GM18858 (cell line): ENCODE data around the gene SNX32.
"Not testable (repeated sequence)": the region's sequence is repeated elsewhere in the genome, so short reads cannot be mapped to it uniquely, and the experiment has no call there.

ENCODE experiments used
- ATAC-seq: cut with Tn5 transposase; IDR thresholded peaks from one replicate; pipeline ENCODE4 v1.9.1; 2021; ENCODE audit not compliant: unreplicated experiment

The SNX32 gene

DNA sequence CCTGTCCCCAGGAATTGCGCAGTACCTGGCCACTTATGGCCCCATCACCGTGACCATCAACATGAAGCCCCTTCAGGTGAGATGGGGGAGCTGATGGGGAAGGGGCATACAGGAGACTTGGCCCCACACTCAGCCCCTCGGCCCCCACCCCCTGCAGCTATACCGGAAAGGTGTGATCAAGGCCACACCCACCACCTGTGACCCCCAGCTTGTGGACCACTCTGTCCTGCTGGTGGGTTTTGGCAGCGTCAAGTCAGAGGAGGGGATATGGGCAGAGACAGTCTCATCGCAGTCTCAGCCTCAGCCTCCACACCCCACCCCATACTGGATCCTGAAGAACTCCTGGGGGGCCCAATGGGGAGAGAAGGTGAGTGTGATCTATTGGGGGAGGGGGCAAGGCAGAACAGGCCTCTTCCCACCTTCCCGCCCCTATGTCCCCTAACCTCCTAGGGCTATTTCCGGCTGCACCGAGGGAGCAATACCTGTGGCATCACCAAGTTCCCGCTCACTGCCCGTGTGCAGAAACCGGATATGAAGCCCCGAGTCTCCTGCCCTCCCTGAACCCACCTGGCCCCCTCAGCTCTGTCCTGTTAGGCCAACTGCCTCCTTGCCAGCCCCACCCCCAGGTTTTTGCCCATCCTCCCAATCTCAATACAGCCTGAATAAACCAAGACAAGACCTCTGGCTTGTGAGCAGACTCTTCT lies 49.4 kb downstream of the SNX32 start:
- ATAC-seq, result no peak

DNA sequence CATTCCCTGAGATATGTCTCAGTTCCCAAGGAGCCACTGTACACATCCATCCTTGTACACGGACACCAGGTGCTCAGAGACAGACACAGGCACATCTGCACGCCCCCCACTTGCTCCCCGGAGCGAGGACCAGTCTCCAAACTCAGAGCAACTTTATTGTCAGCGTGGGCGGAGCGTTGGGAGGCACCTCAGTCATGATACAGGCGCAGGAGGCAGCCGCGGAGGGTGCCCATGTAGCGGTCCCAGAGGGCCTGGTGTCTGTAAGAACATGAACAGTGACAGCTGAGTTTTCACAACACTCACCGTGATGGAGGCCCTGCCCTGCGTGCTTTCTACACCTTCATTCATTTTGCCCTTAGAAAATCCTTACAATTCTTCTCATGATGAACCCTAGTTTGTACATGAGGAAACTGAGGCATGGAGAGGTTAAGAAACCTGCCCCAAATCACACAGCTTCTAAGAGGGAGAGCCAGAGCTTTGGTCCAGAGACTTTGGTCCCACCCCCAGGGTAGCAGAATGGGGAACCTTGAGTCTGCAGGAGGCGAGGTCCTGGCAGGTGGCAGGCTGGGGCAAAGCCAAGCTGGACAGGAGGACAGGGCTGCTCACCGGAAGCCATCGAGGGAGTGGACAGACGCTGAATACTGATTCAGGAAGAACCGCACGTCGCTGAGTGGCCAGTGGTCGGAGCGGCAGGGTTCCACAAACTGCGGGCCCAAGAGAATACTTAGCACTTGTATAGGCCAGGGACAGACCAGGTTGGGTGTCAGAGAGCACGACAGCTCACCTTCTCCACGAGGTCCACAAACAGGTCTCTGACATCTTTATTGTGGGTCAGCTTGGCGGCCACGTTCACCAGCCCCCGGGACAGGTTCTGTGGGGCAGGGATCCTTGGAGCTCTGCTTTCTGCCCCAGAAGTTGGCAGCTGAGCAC lies 50.3 kb downstream of the SNX32 start:
- no peak for ATAC-seq

DNA sequence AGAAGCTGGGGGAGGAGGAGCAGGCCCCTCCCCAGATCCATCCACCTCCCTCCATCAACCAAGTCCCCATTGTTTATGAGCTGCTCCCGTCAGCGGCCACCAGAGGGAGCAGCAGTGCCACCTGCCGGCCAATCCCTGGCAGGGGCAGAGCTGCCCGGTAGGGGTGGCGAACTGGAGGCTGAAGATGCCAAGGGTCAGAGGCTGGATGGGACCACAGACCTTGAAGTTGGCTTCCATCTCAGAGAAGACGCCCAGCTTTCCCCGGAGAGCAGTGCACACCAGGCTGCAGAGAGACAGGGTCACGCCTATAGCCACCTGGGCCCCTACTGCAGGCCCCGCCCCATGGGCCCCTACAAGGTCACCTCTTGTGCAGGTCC lies 50.9 kb downstream of the SNX32 start:
- no peak for ATAC-seq

DNA sequence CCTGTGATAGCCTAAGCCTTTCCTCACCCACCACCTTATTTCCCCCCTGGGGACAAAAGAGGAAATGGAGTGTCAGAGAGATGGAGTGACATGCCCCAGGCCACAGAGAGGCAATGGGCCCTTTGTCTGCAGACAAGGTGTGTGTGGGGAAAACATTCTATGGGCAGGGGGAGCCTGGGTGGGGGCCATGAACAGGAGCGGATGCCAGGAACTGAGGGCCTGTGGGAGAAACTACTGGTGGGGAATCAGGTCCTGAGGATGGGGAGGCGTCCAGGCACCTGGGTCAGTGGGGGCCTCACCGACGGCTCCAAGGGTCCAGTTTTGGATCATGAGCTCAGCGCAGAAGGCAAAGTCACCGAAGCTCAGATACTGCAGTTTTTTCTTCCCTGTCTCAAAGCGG lies 51.5 kb downstream of the SNX32 start:
- no peak for ATAC-seq

DNA sequence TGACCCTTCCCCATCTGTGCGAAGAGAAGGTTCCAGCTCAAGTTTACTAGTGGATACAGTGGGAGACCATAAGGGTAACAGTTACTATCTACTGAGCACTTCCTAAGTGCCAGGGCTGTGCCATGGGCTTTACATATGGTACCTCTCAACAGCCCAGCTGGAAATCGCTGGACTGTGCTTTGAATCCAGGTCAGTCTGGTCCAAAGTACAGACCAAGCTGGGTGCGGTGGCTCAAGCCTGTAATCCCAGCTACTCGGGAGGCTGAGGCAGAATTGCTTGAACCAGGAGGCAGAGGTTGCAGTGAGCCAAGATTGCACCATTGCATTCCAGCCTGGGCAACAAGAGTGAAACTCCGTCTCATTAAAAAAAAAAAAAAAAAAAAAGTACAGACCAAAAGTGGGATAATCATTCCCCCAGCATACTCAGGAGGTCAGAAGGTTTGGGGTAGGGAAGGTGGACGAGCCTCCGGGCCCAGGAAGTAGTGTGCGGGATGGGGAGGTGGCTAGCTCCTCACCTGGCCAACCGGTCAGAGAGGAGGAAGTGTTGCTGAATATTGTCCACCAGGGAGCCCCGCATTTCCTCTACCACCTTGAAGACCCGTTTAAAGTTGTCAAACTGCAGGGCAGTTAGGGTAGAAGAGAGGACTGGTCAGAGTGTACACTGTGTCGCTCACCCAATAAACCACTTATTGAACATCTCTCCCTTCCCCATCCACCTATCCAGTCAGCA lies 52.2 kb downstream of the SNX32 start:
- ATAC-seq, result no peak

DNA sequence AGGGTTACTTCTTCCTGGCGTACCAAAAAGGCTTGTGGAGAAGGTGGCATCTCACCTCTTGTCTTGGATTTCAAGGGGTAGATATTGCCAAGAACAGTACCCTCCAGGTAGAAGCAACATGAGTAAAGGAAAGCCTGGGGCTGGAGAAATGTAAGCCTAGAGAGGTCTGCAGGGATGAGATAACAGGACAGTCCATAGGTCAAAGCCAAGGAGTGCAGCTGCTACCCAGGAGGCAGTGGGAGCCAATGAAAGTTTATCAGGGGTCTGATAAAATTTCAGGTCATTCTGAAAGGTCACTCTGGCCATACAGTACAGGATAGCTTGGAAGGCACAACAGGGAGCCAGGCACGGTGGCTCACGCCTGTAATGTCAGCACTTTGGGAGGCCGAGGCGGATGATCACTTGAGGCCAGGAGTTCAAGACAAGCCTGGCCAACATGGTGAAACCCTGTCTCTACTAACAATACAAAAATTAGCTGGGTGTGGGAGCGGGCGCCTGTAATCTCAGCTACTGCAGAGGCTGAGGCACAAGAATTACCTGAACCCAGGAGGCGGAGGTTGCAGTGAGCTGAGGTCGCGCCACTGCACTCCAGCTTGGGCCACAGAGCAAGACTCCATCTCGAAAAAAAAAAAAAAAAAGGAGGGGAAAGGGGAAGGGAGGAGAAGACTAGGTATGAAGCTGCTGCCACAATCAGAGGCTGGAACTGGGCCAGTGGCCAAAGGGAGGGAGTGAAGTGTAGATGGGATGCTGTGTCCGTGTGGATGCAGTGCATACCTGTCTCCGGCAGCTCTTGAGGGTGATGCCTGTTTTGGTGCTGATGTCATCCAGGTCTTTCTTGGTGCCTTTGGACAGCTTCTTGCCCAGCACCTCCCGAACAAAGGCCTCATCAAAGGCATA lies 53.3 kb downstream of the SNX32 start:
- no peak for ATAC-seq

DNA sequence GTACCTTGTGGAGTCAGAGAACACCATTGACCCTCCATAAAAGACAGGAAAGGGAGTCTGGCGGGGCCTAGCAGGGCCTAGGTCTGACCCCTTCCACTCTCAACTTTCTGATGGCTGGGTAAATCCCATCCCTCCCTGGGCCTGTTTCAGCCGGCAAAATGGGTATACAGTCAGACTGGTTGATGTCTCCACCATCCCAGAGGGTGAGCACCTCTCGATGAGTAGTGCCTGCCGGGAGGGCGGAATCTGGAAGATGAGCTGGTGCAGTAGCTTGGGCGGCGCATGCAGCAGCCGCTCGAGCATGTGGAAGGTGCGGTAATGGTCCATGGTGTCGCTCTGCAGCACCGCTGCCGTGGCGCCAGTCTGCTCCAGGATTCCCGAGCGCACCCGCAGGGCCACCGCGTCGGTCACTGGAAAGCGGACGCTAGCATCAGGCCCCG lies 54.0 kb downstream of the SNX32 start:
- no peak for ATAC-seq

DNA sequence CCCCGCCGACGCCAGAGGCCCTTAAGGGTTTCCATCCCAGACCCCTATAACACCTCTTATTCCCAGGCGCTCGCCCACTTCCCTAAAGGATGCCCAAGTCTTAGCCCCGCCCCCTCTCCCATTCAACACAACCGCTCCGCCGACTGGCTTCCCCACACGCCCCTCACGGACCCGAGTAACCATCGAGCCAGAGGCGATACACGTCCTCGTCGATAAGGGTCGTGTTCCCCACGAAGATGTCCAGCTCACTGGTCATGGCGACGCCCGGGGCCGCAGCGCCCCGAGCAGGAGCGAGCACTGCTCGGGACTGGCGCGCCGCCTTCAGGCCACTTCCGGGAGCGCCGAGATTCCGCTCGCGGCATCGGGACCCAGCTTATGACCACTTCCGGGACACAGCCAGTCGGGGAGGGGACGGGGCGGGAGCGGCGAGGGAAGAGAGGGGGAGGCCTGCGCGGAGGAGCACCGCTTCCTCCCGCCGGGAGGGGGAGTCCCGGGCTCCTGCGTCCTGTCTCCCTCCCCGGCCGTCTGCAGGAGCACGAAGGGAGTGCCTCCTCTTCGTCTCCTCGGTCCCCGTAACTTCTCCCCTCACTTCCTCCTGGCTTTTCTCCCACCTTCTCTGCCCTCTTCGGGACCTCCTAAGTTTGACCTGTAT lies 54.5 kb downstream of the SNX32 start, which contains the start of gene FIBP:
FIBP (minus strand) TSS at position 309 of the 652 bp plus-strand sequence; CDS start at position 256, 53 bp downstream.
- ATAC-seq, result peak; percentile 34

DNA sequence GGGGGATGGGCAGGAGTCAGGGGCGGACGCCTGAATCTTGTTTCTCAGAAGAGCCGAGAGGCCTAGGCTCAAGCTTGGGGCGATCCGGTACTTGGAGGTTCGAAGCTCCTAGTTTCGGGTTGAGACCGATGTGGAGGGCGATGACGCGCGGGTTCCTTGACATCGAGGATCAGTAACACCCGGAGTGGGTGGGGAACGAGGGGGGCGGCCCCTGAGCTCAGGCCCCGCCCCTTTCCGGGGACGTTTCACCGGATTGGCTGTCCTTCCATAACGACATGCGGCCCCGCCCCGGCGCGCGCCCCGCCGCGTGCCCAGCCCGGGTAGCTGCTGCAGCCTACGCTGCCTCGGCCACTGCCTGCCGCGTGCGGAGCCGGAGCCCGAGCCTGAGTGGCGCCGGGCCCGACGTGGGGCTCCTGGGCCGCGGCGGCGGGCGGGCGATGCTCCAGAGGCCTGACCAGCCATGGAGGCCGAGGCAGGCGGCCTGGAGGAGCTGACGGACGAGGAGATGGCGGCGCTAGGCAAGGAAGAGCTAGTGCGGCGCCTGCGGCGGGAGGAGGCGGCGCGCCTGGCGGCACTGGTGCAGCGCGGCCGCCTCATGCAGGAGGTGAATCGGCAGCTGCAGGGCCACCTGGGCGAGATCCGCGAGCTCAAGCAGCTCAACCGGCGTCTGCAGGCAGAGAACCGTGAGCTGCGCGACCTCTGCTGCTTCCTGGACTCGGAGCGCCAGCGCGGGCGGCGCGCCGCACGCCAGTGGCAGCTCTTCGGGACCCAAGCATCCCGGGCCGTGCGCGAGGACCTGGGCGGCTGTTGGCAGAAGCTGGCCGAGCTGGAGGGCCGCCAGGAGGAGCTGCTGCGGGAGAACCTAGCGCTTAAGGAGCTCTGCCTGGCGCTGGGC lies 56.8 kb downstream of the SNX32 start, which contains the start of gene CCDC85B:
CCDC85B (plus strand) TSS at position 350 of the 895 bp plus-strand sequence; CDS start at position 461, 111 bp downstream.
- peak; percentile 41 for ATAC-seq

DNA sequence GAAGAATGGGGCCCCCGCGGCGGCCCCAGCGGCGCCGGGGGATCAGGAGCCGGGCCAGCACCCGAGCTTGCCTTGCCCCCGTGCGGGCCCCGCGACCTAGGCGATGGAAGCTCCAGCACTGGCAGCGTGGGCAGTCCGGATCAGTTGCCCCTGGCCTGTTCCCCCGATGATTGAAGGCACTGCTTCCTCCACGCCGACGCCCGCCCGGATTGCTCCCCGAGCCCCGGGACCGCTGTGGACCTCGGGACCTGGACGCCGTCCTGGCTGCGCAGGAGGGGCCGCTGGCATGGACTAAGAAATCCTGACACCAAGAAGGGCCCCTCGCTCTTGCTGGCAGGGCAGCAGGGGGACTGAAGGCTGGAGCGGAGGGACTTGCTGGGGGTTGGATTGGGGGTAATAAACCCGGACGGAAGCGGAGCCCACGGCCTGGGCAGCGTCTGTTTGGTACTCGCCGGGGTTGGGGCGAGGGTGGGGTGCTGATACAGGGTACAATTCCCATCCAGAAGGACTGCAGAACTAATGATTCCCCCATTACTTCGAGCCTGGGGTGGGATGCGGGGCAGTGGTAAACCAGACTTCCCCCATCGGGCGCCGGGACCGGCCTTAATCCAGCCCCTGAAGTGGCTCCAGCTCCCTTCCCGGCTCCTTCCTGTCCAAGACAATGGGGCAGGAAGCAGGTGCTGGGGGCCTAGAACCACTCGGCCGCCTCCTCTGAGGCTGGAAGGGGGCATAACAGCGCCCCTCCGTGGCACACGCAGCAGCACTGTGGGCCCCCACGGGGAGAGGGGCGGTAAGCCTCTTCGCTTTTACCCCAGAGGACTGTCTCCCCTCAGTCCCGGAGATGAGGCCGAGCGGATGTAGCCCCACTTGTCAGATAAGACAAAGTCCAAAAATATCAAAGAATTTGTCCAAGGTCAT lies 57.7 kb downstream of the SNX32 start:
- ATAC-seq, result no peak

DNA sequence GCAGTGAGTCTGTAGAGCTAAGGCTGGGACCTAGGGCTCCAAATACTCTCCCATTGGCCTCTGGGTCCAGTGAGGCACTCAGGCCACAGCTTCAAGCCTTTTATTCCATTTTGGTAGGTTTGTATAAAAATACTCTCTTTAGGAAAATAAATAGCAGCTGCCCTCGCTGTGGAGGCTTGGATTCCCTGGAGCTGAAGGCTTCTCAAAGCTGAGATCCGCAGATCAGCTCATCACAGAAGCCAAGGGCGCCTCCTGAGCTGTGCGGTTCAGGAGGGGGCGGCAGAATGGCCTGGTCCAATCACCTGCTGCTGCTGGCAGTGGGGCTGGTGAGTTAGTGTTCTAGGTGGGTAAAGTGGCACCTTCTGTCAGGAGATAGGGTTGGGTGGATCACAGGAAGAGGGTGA lies 58.4 kb downstream of the SNX32 start:
- not testable (repeated sequence) for ATAC-seq

DNA sequence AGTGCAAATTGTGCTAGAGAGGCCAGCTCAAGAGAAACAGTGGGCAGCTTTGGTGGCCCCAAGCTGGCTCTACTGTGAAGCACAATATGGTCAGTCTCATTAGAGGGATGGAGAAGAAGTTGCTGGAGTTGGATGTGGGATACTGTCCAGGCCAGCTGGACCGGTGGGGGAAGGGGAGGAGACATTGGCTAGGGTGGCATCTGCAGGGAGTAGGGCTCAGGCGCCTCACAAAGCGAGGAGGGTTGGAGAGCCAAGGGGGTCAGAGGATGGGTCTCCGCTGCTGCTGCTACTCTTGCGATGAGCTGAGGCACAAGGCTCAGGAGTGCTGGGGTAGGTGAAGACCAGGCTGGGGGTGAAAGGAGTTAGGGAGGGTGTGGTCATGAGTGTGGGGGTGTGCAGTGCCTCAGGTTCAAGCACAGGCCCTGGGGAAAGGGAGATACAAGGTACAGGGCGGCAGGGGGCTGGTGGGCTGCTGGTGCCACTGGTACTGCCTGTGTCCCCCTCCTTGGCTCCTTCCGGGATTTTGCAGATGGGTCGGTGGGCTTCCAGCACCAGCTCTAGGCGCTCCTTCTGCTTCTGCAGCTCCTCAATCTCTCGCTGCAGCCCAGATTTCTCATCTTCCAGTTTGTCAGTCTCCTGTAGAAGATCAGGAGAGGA lies 59.0 kb downstream of the SNX32 start:
- no peak for ATAC-seq

DNA sequence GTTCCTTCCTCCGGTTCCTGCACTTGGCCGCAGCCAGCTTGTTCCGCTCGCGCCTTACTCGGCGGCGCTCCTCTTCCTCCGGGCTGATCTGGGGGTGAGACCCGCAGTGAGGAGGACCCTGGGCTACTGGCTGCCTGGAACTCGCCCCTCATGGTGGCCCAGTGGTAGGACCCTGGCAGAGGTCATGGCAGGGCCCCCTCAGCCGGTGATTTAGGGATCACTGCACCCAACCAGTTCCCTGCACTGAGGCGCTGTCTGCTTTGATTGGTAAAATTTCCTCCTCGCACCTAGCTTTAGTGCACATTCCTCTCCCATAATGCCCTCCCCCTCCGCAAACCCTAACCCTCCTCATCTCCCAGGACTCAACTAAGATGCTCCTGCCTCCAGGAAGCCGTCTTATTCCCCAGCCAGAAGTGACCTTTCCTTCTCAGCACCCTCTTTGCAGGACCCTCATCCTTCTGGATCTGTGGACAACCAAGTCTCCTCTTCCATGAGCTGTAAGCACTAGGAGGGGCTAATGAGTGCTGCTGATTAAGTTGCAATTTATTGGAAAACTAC lies 60.4 kb downstream of the SNX32 start:
- ATAC-seq, result no peak

DNA sequence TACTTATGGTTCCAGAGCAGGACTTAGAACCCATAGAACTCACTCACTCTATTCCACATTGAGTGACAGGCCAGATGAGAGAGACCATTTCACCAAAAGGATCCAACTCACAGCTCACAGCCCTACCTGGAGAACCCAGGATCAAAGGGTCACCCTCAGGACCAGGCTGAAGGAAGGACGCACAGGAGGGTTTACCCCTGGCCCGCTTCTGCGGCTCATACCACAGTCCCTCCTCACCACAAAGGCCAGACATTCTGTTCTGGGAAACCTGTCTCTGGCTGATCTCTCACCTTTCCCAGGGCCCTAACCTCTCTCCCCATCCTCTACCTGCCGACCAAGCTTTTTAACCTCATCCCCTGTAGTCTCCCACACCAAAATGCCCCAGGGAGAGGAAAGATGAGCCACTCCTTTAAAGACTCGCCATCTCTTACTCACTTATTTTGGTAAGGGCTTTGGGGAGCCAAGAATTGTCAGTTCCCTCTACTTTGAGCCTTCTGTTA lies 61.8 kb downstream of the SNX32 start:
- no peak for ATAC-seq

DNA sequence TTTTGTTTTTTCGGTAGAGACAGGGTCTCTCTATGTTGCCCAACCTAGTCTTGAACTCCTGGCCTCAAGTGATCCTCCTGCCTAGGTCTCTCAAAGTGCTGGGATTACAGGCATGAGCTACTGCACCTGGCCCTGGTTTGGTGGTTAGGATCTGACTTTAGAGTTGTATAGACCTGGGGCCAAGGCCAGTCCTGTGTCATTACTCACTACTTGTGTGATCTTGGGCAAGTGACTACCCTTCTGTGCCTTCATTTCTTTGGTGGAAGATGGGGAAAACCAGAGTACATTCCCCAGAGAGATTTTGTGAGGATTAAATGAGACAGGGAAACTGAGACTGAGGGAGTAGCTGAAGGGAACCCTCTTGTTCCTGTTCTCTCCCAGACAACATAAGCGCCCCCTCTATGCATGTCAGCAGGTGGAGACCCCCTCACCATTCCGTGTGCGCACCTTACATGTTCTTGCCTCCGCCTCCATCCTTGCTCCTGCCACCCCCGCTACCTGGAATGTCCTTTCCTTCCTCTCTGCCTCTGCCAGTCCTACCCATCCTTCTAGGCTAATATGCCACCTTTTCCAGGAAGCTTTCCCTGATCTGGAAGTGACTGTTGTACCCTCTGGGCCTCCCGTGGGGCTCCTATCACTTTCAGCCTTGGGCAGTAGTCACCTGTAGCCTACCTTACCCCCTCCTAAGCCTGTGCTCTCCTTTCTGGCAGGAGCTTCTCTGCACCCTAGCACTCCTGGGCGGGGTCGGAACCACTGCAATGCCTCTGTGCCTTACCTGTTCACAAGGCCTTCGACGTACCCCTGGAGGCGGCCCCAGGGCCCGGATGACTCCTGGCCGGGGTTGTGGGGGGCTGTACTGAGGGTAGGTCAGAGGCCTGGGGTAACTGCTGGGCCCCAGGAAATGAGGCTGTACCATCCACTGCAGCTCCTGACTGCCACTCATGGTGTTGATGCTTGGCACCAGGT lies 62.6 kb downstream of the SNX32 start:
- no peak for ATAC-seq
